ENCODE data around the gene PTGIS.
A peak's percentile ranks its signal among the peaks of the same experiment; 100 is the strongest.

PTGIS gene

DNA sequence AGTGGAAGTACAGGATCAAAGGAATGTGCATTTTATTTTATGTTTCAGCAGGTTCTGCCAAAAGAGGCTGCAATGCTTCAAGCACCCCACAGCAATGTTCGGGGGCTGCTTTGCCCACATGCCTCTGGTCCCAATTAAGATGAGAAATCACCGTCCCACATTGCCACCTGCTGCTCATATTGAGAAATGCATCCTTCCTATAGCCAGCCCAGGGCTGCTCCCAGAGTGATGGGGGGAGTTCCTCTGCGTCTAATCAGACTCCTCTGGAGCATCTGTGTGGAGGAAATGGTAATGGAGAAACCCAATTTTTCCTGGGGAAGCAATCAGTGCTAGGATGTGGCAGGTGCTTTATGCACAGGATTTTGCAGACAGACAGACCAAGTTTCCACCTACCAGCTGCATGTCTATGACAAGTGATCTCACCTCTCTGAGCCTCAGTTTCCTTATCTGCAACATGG is 33.7 kb downstream of the PTGIS start:
- H3K4me3 ChIP-seq (ENCODE audit: low read depth, low read length) = no peak overlapping the region
- no peaks in the 10 kb centered on the region for H3K27me3 ChIP-seq (ENCODE audit: control insufficient read depth, insufficient read depth, low read length)
- no peak overlapping the region for H3K27ac ChIP-seq
- TF ChIP-seq, protein P1, sequence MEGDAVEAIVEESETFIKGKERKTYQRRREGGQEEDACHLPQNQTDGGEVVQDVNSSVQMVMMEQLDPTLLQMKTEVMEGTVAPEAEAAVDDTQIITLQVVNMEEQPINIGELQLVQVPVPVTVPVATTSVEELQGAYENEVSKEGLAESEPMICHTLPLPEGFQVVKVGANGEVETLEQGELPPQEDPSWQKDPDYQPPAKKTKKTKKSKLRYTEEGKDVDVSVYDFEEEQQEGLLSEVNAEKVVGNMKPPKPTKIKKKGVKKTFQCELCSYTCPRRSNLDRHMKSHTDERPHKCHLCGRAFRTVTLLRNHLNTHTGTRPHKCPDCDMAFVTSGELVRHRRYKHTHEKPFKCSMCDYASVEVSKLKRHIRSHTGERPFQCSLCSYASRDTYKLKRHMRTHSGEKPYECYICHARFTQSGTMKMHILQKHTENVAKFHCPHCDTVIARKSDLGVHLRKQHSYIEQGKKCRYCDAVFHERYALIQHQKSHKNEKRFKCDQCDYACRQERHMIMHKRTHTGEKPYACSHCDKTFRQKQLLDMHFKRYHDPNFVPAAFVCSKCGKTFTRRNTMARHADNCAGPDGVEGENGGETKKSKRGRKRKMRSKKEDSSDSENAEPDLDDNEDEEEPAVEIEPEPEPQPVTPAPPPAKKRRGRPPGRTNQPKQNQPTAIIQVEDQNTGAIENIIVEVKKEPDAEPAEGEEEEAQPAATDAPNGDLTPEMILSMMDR (IDR thresholded peaks at IDR 0.05) = peak; percentile 83
- no peaks in the 10 kb centered on the region for H3K4me1 ChIP-seq
- H3K9me3 ChIP-seq (ENCODE audit: control insufficient read depth, low read length) = no peaks in the 10 kb centered on the region
- no peaks in the 10 kb centered on the region for H3K36me3 ChIP-seq (ENCODE audit: control insufficient read depth, insufficient read depth, low read length)
- no peaks in the 10 kb centered on the region for H3K79me2 ChIP-seq
- no peak overlapping the region for H3K4me2 ChIP-seq (ENCODE audit: low read length)
- H3K9ac ChIP-seq = no peak overlapping the region
- H2AFZ ChIP-seq = no peak overlapping the region

DNA sequence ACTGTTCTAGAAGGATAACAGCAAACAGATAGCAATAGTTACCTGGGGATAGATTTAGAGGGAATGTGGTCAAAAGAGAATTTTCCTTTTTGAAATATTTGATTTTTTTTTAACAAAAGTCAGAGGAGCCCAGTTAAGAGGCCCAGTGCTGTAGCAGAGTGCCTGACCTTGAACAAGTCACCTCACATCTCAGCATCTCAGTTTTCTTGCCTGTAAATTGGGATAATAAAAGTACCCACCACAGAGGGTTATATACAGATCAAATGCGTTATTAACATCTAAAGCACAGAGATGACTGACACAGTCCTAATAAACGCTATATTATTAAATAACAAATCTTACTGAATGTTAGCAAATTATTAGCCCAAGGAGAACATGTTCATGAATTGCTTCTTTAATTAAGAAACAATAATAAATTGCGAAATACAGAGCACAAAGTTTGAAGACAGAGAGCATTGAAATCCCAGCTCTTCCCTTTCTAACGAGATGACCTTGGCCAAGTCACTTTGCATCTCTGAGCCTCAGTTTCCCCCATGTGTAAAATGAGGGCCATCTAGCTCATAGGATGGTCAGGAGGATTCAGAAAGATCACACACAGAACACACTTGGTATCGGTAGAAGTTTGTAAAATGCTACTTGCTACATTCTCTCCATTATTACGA is 35.5 kb downstream of the PTGIS start:
- Histone ChIP-seq H3K4me3 (ENCODE audit: low read depth, low read length) (no peak overlapping the region), H3K9me3 (ENCODE audit: control insufficient read depth, low read length) (no peaks in the 10 kb centered on the region), H2AFZ (no peak overlapping the region), H3K4me1 (no peaks in the 10 kb centered on the region), H3K27ac (no peak overlapping the region), H3K36me3 (ENCODE audit: control insufficient read depth, insufficient read depth, low read length) (no peaks in the 10 kb centered on the region), H3K79me2 (no peaks in the 10 kb centered on the region), H3K4me2 (ENCODE audit: low read length) (no peak overlapping the region), H3K27me3 (ENCODE audit: control insufficient read depth, insufficient read depth, low read length) (no peaks in the 10 kb centered on the region), H3K9ac (no peak overlapping the region)
- TF ChIP-seq, protein P1 (IDR thresholded peaks at IDR 0.05) = no peak

DNA sequence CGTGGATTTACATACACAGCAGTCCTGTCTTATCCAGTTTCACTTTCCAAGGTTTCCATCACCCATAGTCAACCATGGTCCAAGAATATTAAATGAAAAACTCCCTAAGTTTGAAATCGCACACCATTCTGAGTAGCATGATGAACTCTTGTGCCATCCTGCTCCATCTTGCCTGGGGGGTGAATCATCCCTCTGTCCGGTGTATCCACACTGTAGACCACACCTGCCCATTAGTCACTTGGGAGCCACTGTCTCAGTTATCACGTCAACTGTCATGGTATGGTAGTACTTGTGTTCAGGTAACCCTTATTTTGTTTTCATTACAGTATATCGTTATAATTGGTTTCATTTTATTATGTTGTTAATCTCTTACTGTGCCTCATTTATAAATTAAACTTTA is 38.5 kb downstream of the PTGIS start:
- Histone ChIP-seq H3K27ac (no peak overlapping the region), H3K79me2 (no peaks in the 10 kb centered on the region), H3K4me1 (no peaks in the 10 kb centered on the region), H3K27me3 (ENCODE audit: control insufficient read depth, insufficient read depth, low read length) (no peaks in the 10 kb centered on the region), H3K9ac (no peak overlapping the region), H3K4me3 (ENCODE audit: low read depth, low read length) (no peak overlapping the region), H3K9me3 (ENCODE audit: control insufficient read depth, low read length) (no peaks in the 10 kb centered on the region), H3K36me3 (ENCODE audit: control insufficient read depth, insufficient read depth, low read length) (no peaks in the 10 kb centered on the region), H3K4me2 (ENCODE audit: low read length) (no peak overlapping the region), H2AFZ (no peak overlapping the region)
- TF ChIP-seq, protein P1 (IDR thresholded peaks at IDR 0.05) = no peak

DNA sequence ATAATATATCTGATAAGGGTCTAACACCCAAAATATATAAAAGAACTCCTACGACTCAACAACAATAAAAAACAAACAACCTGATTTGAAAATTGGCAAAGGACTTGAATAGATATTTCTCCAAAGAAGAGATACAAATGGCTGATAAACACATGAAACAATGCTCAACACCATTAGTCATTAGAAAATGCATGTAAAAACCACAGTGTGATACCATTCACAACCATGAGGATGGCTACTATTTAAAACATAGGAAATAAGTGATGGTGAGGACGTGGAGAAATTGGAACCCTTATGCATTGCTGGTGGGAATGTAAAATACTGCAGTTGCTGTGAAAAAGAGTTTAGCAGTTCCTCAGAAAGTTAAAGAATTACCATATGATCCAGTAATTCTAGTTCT is 41.4 kb downstream of the PTGIS start:
- H3K79me2 ChIP-seq = no peaks in the 10 kb centered on the region
- H3K4me1 ChIP-seq = no peaks in the 10 kb centered on the region
- no peaks in the 10 kb centered on the region for H3K27me3 ChIP-seq (ENCODE audit: control insufficient read depth, insufficient read depth, low read length)
- H2AFZ ChIP-seq = no peak overlapping the region
- H3K9ac ChIP-seq = no peak overlapping the region
- TF ChIP-seq, protein P1 (IDR thresholded peaks at IDR 0.05) = no peak
- H3K9me3 ChIP-seq (ENCODE audit: control insufficient read depth, low read length) = no peaks in the 10 kb centered on the region
- no peak overlapping the region for H3K27ac ChIP-seq
- no peaks in the 10 kb centered on the region for H3K36me3 ChIP-seq (ENCODE audit: control insufficient read depth, insufficient read depth, low read length)
- no peak overlapping the region for H3K4me3 ChIP-seq (ENCODE audit: low read depth, low read length)
- no peak overlapping the region for H3K4me2 ChIP-seq (ENCODE audit: low read length)

DNA sequence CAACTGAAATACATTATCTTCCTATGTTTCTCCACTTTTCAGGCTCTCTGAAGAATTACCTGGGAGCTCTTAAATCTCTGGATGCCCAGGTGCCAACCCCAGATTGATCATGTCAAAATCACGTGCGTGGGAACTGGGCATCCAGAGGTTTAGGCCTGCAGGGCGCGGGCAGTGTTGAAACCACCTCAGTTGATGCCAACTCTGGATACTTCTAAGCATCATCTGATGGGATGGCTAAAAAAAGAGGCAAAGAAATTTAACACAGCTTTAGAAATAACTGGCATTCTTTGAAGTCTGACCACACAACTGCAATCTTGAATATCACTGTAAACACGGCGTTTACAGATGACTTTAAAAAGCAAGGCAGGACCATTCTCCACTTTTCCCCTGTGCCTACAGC is 41.9 kb downstream of the PTGIS start:
- Histone ChIP-seq H3K27ac (no peak overlapping the region), H3K4me1 (no peaks in the 10 kb centered on the region), H3K9me3 (ENCODE audit: control insufficient read depth, low read length) (no peaks in the 10 kb centered on the region), H3K9ac (no peak overlapping the region), H3K4me3 (ENCODE audit: low read depth, low read length) (no peak overlapping the region), H3K27me3 (ENCODE audit: control insufficient read depth, insufficient read depth, low read length) (no peaks in the 10 kb centered on the region), H2AFZ (no peak overlapping the region), H3K36me3 (ENCODE audit: control insufficient read depth, insufficient read depth, low read length) (no peaks in the 10 kb centered on the region), H3K79me2 (no peaks in the 10 kb centered on the region), H3K4me2 (ENCODE audit: low read length) (no peak overlapping the region)
- TF ChIP-seq, protein P1 (IDR thresholded peaks at IDR 0.05) = no peak

Data from parathyroid adenoma (tissue), 2 donors.